GM12891 (cell line): ENCODE measurements around the gene POLR1B.
"Not testable (repeated sequence)": the region's sequence is repeated elsewhere in the genome, so short reads cannot be mapped to it uniquely, and the experiment has no call there.

Experiments used
- POLR2A ChIP-seq: IDR thresholded peaks from 2 replicates; pipeline ENCODE4 v1.6.1; 2011; ENCODE audit warnings: low read depth, low read length, control low read depth
- POLR2AphosphoS5 ChIP-seq: IDR thresholded peaks from 2 replicates; pipeline ENCODE4 v1.6.1; 2011; ENCODE audit warnings: low read depth, low read length, control low read depth

DNA sequence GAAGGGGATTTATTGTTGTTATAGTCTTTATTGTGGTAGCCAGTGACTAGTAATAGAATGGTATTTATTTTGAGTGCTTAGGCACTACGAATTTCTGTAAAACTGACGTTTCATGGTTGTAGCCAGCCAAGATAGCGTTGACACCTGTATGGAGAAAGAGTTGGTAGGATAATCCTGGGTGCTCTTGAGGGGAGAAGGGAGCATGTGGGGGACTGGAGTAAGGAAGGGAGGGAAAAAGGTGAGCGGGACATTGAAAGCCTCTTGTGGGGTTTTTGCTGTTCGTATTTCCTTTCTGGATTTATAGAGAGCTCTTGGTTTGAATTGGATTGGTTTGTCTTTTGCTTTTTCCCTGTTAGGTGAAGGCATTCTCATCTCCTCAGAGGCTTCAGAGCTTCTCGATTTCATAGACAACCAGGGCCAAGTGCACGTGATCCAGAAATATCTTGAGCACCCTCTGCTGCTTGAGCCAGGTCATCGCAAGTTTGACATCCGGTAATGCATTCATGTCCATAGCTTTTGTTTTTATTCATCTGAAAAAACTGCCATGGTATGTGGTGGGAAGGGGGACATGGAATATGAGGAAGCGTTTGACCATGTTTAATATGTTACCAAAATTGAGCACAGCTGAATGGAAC is 41.3 kb upstream of the POLR1B start:
- TF ChIP-seq POLR2AphosphoS5, POLR2A: not testable (repeated sequence)
